IMR-90 (cell line): Measurements from ENCODE around the gene RELN. TPM values are rescaled to one million over a fixed set of nuclear protein-coding genes. Genes with fewer than 3 reads are reported as not detected.

Source experiments
- ATAC-seq: fragments of 200-7000 bp; cut with Tn5 transposase; 2 replicates; pipeline ENCODE4 v1.9.1; 2020; ENCODE audit warnings: low read depth, mild to moderate bottlenecking, moderate library complexity
- BruUV-seq: library from RNA; stranded (reverse); fragments of 400-500 nt; replicated peaks from 2 replicates; lab custom pipeline; 2021; lab: Mats Ljungman, UMichigan
- CTCF ChIA-PET: fragments of 300-600 bp; formaldehyde crosslinking; extraction: SDS; loops from one replicate; lab custom pipeline; 2021; ENCODE audit warnings: antibody characterized with exemption; lab: Yijun Ruan, JAX
- POLR2A ChIA-PET: fragments of 300-600 bp; sonication (Branson Sonifier 250); formaldehyde crosslinking; loops from one replicate; lab custom pipeline; 2022; ENCODE audit warnings: antibody characterized with exemption; ENCODE audit not compliant: unreplicated experiment; lab: Charles Lee
- DNase-seq: peaks from one replicate; pipeline ENCODE4 v3.0.0; 2013
- H2AFZ ChIP-seq: replicated peaks from 2 replicates; pipeline ENCODE3; 2013; ENCODE audit warnings: low read length, mild to moderate bottlenecking; ENCODE audit not compliant: poor library complexity
- H2AK5ac ChIP-seq: 2 replicates; pipeline ENCODE4 v1.6.1; 2013; ENCODE audit warnings: low read depth, low read length, inconsistent platforms
- H2AK9ac ChIP-seq: replicated peaks from 2 replicates; pipeline ENCODE3; 2013; ENCODE audit warnings: mild to moderate bottlenecking, low read depth, low read length, moderate library complexity; ENCODE audit not compliant: poor library complexity
- H2BK120ac ChIP-seq: 2 replicates; pipeline ENCODE4 v1.6.1; 2013; ENCODE audit warnings: low read depth, low read length, inconsistent platforms
- H2BK15ac ChIP-seq: 3 replicates; pipeline ENCODE4 v1.6.1; 2013; ENCODE audit warnings: low read depth, low read length, inconsistent platforms
- H2BK20ac ChIP-seq: 2 replicates; pipeline ENCODE4 v1.6.1; 2013; ENCODE audit warnings: low read depth, mild to moderate bottlenecking, inconsistent platforms, low read length, moderate library complexity
- H2BK5ac ChIP-seq: 2 replicates; pipeline ENCODE4 v1.6.1; 2013; ENCODE audit warnings: mild to moderate bottlenecking, low read depth, low read length, inconsistent platforms; ENCODE audit not compliant: poor library complexity, severe bottlenecking
- H3K14ac ChIP-seq: replicated peaks from 2 replicates; pipeline ENCODE4 v1.6.1; 2013; ENCODE audit warnings: low read depth, low read length, inconsistent platforms
- H3K18ac ChIP-seq: 2 replicates; pipeline ENCODE4 v1.6.1; 2013; ENCODE audit warnings: low read depth, low read length, control low read depth
- H3K23ac ChIP-seq: 2 replicates; pipeline ENCODE4 v1.6.1; 2013; ENCODE audit warnings: low read depth, low read length, inconsistent platforms
- H3K27ac ChIP-seq: 2 replicates; pipeline ENCODE4 v1.5.1; 2013; ENCODE audit warnings: mild to moderate bottlenecking, control low read depth, low read length; ENCODE audit not compliant: insufficient read depth
- H3K27me3 ChIP-seq: 2 replicates; pipeline ENCODE4 v1.6.1; 2013; ENCODE audit warnings: low read length; ENCODE audit not compliant: control insufficient read depth, insufficient read depth
- H3K36me3 ChIP-seq: 2 replicates; pipeline ENCODE4 v1.6.1; 2013; ENCODE audit warnings: low read length, mixed read lengths; ENCODE audit not compliant: control insufficient read depth, insufficient read depth
- H3K4ac ChIP-seq: 2 replicates; pipeline ENCODE4 v1.6.1; 2013; ENCODE audit warnings: low read depth, low read length, inconsistent platforms
- H3K4me1 ChIP-seq: 2 replicates; pipeline ENCODE4 v1.6.1; 2013; ENCODE audit warnings: low read length, mixed read lengths; ENCODE audit not compliant: control insufficient read depth, insufficient read depth
- H3K4me2 ChIP-seq: 2 replicates; pipeline ENCODE4 v1.6.1; 2013; ENCODE audit warnings: low read depth, mild to moderate bottlenecking, control low read depth, low read length, moderate library complexity
- H3K4me3 ChIP-seq: 2 replicates; pipeline ENCODE4 v1.5.1; 2013; ENCODE audit warnings: low read depth, mild to moderate bottlenecking, control low read depth, low read length, moderate library complexity; ENCODE audit not compliant: insufficient read depth
- H3K56ac ChIP-seq: 2 replicates; pipeline ENCODE4 v1.6.1; 2013; ENCODE audit warnings: low read length, inconsistent platforms; ENCODE audit not compliant: insufficient read depth; ENCODE audit errors: extremely low read depth
- H3K79me1 ChIP-seq, 2 experiments: 2 replicates each; pipeline ENCODE4 v1.6.1; 2013; ENCODE audit warnings: low read length in 2 of 2, inconsistent platforms in 1 of 2, low read depth in 1 of 2
- H3K9ac ChIP-seq: 2 replicates; pipeline ENCODE4 v1.6.1; 2013; ENCODE audit warnings: low read depth, low read length, control low read depth
- H3K9me1 ChIP-seq: 2 replicates; pipeline ENCODE4 v1.6.1; 2013; ENCODE audit warnings: low read length, inconsistent platforms; ENCODE audit not compliant: insufficient read depth
- H3K9me3 ChIP-seq: 2 replicates; pipeline ENCODE4 v1.6.1; 2013; ENCODE audit warnings: low read length; ENCODE audit not compliant: control insufficient read depth, insufficient read depth
- H4K20me1 ChIP-seq: 2 replicates; pipeline ENCODE4 v1.6.1; 2013; ENCODE audit warnings: low read length, inconsistent platforms; ENCODE audit not compliant: insufficient read depth
- H4K5ac ChIP-seq: 2 replicates; pipeline ENCODE4 v1.6.1; 2013; ENCODE audit warnings: mild to moderate bottlenecking, low read depth, low read length, control low read depth
- H4K8ac ChIP-seq, 2 experiments: 2 replicates each; pipeline ENCODE4 v1.6.1; 2013; ENCODE audit warnings: low read depth in 2 of 2, low read length in 2 of 2, control low read depth in 1 of 2, inconsistent platforms in 1 of 2
- H4K91ac ChIP-seq: 2 replicates; pipeline ENCODE4 v1.6.1; 2013; ENCODE audit warnings: low read depth, low read length, inconsistent platforms; ENCODE audit not compliant: insufficient read depth
- BHLHE40 ChIP-seq: fragments of 150-350 bp; IDR thresholded peaks from 2 replicates; pipeline ENCODE4 v1.6.1; 2016; ENCODE audit warnings: mild to moderate bottlenecking, low read depth, low read length
- CEBPB ChIP-seq: IDR thresholded peaks from 2 replicates; pipeline ENCODE4 v1.6.1; 2012; ENCODE audit warnings: low read depth, low read length, improper control_type of control experiment
- CHD1 ChIP-seq: IDR thresholded peaks from 2 replicates; pipeline ENCODE4 v1.6.1; 2012; ENCODE audit warnings: low read depth, low read length, improper control_type of control experiment
- FOS ChIP-seq: fragments of 150-350 bp; IDR thresholded peaks from 2 replicates; pipeline ENCODE4 v1.6.1; 2016; ENCODE audit warnings: low read depth, low read length
- MAFK ChIP-seq: IDR thresholded peaks from 2 replicates; pipeline ENCODE4 v1.6.1; 2012; ENCODE audit warnings: low read depth, low read length, improper control_type of control experiment
- MXI1 ChIP-seq: IDR thresholded peaks from 2 replicates; pipeline ENCODE4 v1.6.1; 2012; ENCODE audit warnings: low read depth, mild to moderate bottlenecking, low read length, moderate library complexity, borderline replicate concordance
- NFE2L2 ChIP-seq: fragments of 150-350 bp; IDR thresholded peaks from 2 replicates; pipeline ENCODE4 v1.6.1; 2016; ENCODE audit warnings: low read depth, mild to moderate bottlenecking, low read length
- RAD21 ChIP-seq: IDR thresholded peaks from 2 replicates; pipeline ENCODE4 v1.6.1; 2012; ENCODE audit warnings: low read length, improper control_type of control experiment
- USF2 ChIP-seq: fragments of 150-350 bp; IDR thresholded peaks from 2 replicates; pipeline ENCODE4 v1.6.1; 2017; ENCODE audit warnings: mild to moderate bottlenecking, antibody characterized with exemption, low read length, low read depth
- WGBS, 2 experiments: methylation state at CpG; one replicate each; pipeline versions ENCODE4 v1.1.5 to v1.1.7; 2013; ENCODE audit warnings: missing lambda C conversion rate in 2 of 2; ENCODE audit not compliant: insufficient read length in 1 of 2; ENCODE audit errors: extremely low coverage in 2 of 2; 5-methylcytosine and 5-hydroxymethylcytosine counted together
- dilution Hi-C: fragments of 300-500 bp; cut with HindIII; formaldehyde crosslinking; loops from one replicate; pipeline ENCODE4 v1.14.3; 2018; ENCODE audit warnings: low sequenced_read_pairs; ENCODE audit not compliant: unreplicated experiment
- in situ Hi-C: fragments of 300-500 bp; cut with MboI; formaldehyde crosslinking; loops from 3 replicates; pipeline ENCODE4 v1.14.3; 2019; ENCODE audit warnings: low sequenced_read_pairs, inconsistent platforms, mixed read lengths
- intact Hi-C: fragments of 100-400 bp; cut with micrococcal nuclease; formaldehyde crosslinking; loops from 2 replicates; pipeline ENCODE4 v1.10.0; 2022
- polyA plus RNA-seq, 3 experiments: library from polyadenylated mRNA; depleted of rRNA; stranded (reverse); fragments of >200 nt; gene quantifications; 2 replicates each; pipeline ENCODE4 v1.2.3, GENCODE V29; 2012; ENCODE audit warnings: low replicate concordance in 1 of 3
- total RNA-seq: library from RNA; depleted of rRNA; stranded (reverse); fragments of >200 nt; gene quantifications from 2 replicates; pipeline ENCODE4 v1.2.3, GENCODE V29; 2012

RELN gene
- total and polyA plus RNA-seq, 2 of the 4 experiments (the other 2 are of a cell fraction) = 14.7 to 23.7 TPM

DNA sequence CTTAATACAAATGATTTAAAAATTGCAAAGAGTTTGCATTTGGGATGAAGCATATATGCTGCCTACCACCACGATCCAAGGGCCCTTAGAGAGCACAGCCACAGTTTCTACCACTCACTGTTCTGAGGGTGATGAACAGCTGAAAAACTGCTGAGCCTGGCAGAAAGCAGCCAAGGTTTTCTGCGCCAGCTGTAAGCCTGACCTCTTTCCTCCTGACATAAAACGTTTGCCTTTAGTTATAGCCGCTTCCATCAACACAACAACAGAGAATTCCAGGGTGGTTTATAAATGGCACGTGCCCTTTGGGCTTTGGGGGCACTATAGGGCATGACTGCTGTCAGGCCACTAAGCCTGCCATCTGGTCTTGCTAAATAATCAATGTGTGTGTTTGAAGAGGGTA lies 222.8 kb downstream of the RELN start:
- Histone ChIP-seq H3K9me1 (peaks cover 6% of the 10 kb centered on the region; the same call in 1 of the 2 replicates), H3K27ac (no peak overlapping the region), H3K4me1 (peaks cover 7% of the 10 kb centered on the region; the same call in 1 of the 2 replicates), H3K18ac (no peak overlapping the region), H4K8ac (no peak overlapping the region), H3K27me3 (no peaks in the 10 kb centered on the region), H2AFZ (no peak overlapping the region), H4K20me1 (no peaks in the 10 kb centered on the region), H3K56ac (no peak overlapping the region), H4K91ac (no peak overlapping the region), H3K9me3 (no peaks in the 10 kb centered on the region), H2AK9ac (no peak overlapping the region), H2BK20ac (no peak overlapping the region), H2AK5ac (no peak overlapping the region), H3K9ac (no peak overlapping the region), H2BK5ac (no peak overlapping the region), H3K23ac (no peak overlapping the region), H4K5ac (no peak overlapping the region), H2BK15ac (no peak overlapping the region), H3K36me3 (no peaks in the 10 kb centered on the region), H3K4me3 (no peak overlapping the region), H3K79me1 (no peaks in the 10 kb centered on the region), H3K14ac (no peak overlapping the region), H3K4me2 (no peak overlapping the region), H2BK120ac (no peak overlapping the region), H3K4ac (no peak overlapping the region)
- in situ Hi-C loops = no loop called here
- no CpG with 5 or more reads among the region's 5 CpGs for WGBS, 2 experiments
- CTCF ChIA-PET = no interaction called here
- no peak for DNase-seq
- dilution Hi-C loops = no loop called here
- POLR2A ChIA-PET = no interaction called here
- intact Hi-C loops = no loop called here
- ATAC-seq = no peak
- TF ChIP-seq BHLHE40 (no peak), USF2 (no peak), MXI1 (no peak), NFE2L2 (no peak), CEBPB (no peak), CHD1 (no peak), MAFK (peak; percentile 57; the same call in 1 of the 2 replicates), FOS (no peak), RAD21 (no peak)
- BruUV-seq = no TSS peak
